Right lobe of liver (tissue), 6 donors: ENCODE data around the gene RGS3. TPM values are rescaled to one million over a fixed set of nuclear protein-coding genes. Genes with fewer than 3 reads are reported as not detected.

Experiments used
- ATAC-seq, 4 donors: fragments of 200-7000 bp; cut with Tn5 transposase; one replicate each; pipeline ENCODE4 v1.9.1; 2020; ENCODE audit warnings: mild to moderate bottlenecking in 4 of 4, moderate library complexity in 4 of 4
- DNase-seq, 3 donors: peaks; one replicate each; pipeline ENCODE4 v3.0.0-alpha.2; 2020
- H3K27ac ChIP-seq, 3 donors: fragments of 200-600 bp; one replicate each; pipeline ENCODE4 v1.8.0; 2022
- H3K27me3 ChIP-seq, 2 donors: fragments of 200-600 bp; one replicate each; pipeline ENCODE4 v1.8.0; 2022
- H3K36me3 ChIP-seq, 4 donors: fragments of 200-600 bp; sonication (generic) in 1 of 4; one replicate each; pipeline versions ENCODE4 v1.5.1 to v1.8.0; 2017 to 2022; ENCODE audit warnings: control low read depth in 1 of 4
- H3K4me1 ChIP-seq, 4 donors: fragments of 200-600 bp; sonication (generic) in 1 of 4; one replicate each; pipeline versions ENCODE4 v1.5.1 to v1.8.0; 2017 to 2022; ENCODE audit warnings: control low read depth in 1 of 4
- H3K4me3 ChIP-seq, 3 donors: fragments of 200-600 bp; one replicate each; pipeline ENCODE4 v1.8.0; 2022
- H3K9me3 ChIP-seq, 4 donors: fragments of 200-600 bp; sonication (generic) in 1 of 4; one replicate each; pipeline versions ENCODE4 v1.5.1 to v1.8.0; 2017 to 2022; ENCODE audit warnings: control low read depth in 1 of 4
- POLR2A ChIP-seq: fragments of 450-650 bp; IDR thresholded peaks from one replicate; pipeline ENCODE4 v1.6.1; 2017; ENCODE audit warnings: antibody characterized with exemption, mild to moderate bottlenecking
- WGBS: methylation state at CpG from one replicate; pipeline ENCODE4 v1.1.6; 2018; ENCODE audit warnings: low coverage, low lambda C conversion rate; ENCODE audit not compliant: insufficient coverage; ENCODE audit errors: missing lambda C conversion rate; 5-methylcytosine and 5-hydroxymethylcytosine counted together
- intact Hi-C, 2 donors: fragments of 100-400 bp; cut with DNase I; formaldehyde crosslinking; loops; one replicate each; pipeline versions ENCODE4 v1.11.2 to v1.14.1; 2022
- total RNA-seq, 6 experiments: library from RNA; depleted of rRNA in 2 of 6; stranded (reverse); fragments of >200 nt in 2 of 6; fragmentation: NEBNext Ultra II Directional in 3 of 6; extraction: Animal tissue kit (Norgen Biotek cat#: 25700) in 3 of 6; gene quantifications; one replicate each; pipeline versions ENCODE4 v1.1.0 to v1.2.4, GENCODE V29; 2016 to 2023
- TF ChIP-seq, protein P1 (sequence below), 4 donors: fragments of 200-600 bp in 3 of 4; fragments of 450-650 bp in 1 of 4; IDR thresholded peaks; one replicate each; pipeline versions ENCODE4 v1.5.1 to v1.8.0; 2016 to 2022; ENCODE audit warnings: antibody characterized with exemption in 4 of 4, mild to moderate bottlenecking in 2 of 4
- donor health status: DM: no; HTN: yes; CAD: no.
- donor health status: DM: no; HTN: no; CAD: no.
- donor health status: DM: no; HTN: no; CAD: no.
- donor health status: DM: no; HTN: yes; CAD: no.
- donor health status: DM: no; HTN: yes; CAD: no.

Gene RGS3
- total RNA-seq, 6 experiments from 2014 or later = 19.0 to 60.3 (median 31.0) TPM

DNA sequence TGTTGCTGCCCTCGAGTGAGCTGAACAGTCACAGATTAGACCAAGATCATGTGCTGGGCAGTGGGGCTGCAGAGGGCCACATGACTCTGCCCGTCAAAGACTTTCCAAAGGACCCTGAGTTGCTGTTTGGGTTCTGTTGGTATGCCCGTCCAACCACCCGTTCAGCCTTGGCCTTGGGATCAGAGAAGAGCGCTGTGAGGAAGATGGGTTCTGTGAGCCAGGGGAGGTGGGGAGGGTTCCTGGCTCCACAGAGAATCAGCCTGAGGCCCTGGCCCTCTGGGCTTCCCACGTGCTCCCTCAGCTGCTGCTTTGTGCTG is 72.6 kb downstream of the RGS3 start:
- DNase-seq (no peak), ATAC-seq (no peak)
- intact Hi-C loops = no loop called here
- no peak overlapping the region for H3K4me3 ChIP-seq
- no peaks in the 10 kb centered on the region for H3K27me3 ChIP-seq
- WGBS = no CpG with 5 or more reads among the region's 6 CpGs
- H3K9me3 ChIP-seq = no peaks in the 10 kb centered on the region
- no peak overlapping the region for H3K27ac ChIP-seq
- H3K36me3 ChIP-seq = peaks cover 0 to 36% (median 1%) of the 10 kb centered on the region in 4 donors
- TF ChIP-seq, protein P1, sequence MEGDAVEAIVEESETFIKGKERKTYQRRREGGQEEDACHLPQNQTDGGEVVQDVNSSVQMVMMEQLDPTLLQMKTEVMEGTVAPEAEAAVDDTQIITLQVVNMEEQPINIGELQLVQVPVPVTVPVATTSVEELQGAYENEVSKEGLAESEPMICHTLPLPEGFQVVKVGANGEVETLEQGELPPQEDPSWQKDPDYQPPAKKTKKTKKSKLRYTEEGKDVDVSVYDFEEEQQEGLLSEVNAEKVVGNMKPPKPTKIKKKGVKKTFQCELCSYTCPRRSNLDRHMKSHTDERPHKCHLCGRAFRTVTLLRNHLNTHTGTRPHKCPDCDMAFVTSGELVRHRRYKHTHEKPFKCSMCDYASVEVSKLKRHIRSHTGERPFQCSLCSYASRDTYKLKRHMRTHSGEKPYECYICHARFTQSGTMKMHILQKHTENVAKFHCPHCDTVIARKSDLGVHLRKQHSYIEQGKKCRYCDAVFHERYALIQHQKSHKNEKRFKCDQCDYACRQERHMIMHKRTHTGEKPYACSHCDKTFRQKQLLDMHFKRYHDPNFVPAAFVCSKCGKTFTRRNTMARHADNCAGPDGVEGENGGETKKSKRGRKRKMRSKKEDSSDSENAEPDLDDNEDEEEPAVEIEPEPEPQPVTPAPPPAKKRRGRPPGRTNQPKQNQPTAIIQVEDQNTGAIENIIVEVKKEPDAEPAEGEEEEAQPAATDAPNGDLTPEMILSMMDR (IDR thresholded peaks at IDR 0.05) = no peak
- no peak for TF ChIP-seq POLR2A
- H3K4me1 ChIP-seq = no peaks in the 10 kb centered on the region

DNA sequence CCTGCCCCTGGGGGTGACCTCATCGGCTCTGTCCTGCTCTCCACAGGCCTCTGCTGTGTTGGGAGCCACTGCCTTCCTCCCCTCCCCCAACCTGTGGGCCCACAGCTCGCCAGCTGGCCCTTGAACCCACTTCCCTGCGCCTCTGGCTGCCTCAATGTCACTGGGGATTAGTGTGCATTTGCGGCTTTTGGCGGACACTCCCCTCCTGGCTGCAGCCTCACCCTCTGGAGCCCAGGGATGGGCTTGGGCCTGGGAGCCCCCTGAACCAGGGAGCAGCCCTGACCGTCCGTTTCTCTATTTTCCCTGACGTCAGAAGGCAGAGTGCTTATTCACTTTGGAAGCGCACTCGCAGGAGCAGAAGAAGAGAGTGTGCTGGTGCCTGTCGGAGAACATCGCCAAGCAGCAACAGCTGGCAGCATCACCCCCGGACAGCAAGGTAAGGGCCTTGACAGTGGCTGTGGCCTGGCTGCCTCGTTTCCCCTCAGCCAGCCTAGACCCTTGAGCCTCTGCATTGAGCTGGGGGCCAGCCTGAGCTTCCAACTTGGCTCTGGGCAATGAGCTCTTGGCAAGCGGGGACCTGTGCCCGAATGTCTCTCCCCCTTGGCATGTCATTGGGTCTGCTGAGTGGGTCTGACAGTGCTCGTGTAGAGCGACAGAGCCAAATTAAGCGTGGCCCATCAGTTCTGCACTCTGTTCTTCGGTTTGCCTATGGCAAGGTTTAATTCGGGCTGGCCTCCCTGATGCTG is 73.1 kb downstream of the RGS3 start:
- WGBS = 95% methylated on average over 7 of the region's 21 CpGs
- H3K27me3 ChIP-seq = no peaks in the 10 kb centered on the region
- intact Hi-C loops = no loop called here
- peak in 3 of 4 donors; percentile 17 to 39 (median 28) for ATAC-seq
- H3K9me3 ChIP-seq = no peaks in the 10 kb centered on the region
- H3K36me3 ChIP-seq = peaks cover 0 to 41% (median 1%) of the 10 kb centered on the region in 4 donors
- no peak overlapping the region for H3K27ac ChIP-seq
- DNase-seq = no peak
- H3K4me1 ChIP-seq = no peaks in the 10 kb centered on the region
- H3K4me3 ChIP-seq = no peak overlapping the region
- TF ChIP-seq, protein P1 (IDR thresholded peaks at IDR 0.05) = no peak
- TF ChIP-seq POLR2A = no peak

DNA sequence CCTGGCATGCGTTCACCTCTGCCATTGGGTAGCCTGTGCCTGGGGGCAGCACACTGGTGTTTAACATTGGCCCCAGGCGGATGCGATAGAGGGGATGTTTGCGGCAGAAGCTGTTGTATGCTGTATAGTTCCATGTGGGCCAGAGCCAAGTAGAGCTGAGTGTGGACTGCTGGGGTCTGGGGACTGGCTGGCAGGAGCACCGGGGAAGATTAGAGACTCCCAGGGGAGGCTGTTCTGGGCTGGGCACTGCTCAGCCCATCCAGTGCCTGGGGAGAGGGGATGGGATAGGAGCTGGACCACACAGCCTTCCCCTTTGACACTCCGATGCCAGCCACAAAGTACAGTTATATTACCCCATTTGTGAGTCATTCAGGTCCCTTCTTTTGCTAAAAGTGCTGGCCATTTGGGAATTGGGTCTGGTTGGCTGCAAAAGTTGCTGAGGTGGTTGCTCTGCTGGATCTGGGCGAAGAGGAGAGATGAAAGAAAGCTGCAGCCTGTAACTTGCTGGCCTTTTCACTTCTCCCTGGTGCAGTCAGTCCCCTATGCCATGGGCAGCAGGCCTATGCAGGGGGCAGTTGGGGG is 73.8 kb downstream of the RGS3 start:
- no peaks in the 10 kb centered on the region for H3K27me3 ChIP-seq
- H3K4me1 ChIP-seq = no peaks in the 10 kb centered on the region
- no peak for DNase-seq
- intact Hi-C loops = no loop called here
- 57% methylated on average over 1 of the region's 7 CpGs for WGBS
- H3K9me3 ChIP-seq = no peaks in the 10 kb centered on the region
- no peak for TF ChIP-seq POLR2A
- TF ChIP-seq, protein P1 (IDR thresholded peaks at IDR 0.05) = no peak
- no peak overlapping the region for H3K27ac ChIP-seq
- H3K4me3 ChIP-seq = no peak overlapping the region
- H3K36me3 ChIP-seq = peaks cover 0 to 41% (median 1%) of the 10 kb centered on the region in 4 donors
- ATAC-seq = no peak

DNA sequence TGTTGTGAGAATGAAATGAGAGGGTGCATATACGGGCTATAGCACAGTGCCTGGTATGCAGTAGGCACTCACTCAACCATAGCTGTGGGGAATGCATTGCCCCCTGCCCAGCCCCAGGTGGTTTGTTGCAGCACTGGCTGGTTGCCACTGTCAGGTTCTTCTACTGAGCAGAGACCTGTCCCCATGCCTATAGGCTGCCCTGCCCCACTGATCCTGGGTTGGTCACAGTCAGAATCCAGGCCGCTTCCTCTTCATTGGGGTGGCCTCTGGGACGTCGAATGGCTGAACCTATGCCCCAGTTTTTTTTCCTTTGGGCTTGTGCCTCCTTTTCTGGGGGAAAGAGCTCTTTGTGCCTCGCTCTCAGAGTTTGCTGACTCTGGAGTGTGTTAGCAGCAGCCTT is 74.6 kb downstream of the RGS3 start:
- intact Hi-C loops = no loop called here
- H3K36me3 ChIP-seq = peaks cover 0 to 35% (median 1%) of the 10 kb centered on the region in 4 donors
- H3K27me3 ChIP-seq = no peaks in the 10 kb centered on the region
- TF ChIP-seq, protein P1 (IDR thresholded peaks at IDR 0.05) = no peak
- no peak for TF ChIP-seq POLR2A
- no peaks in the 10 kb centered on the region for H3K9me3 ChIP-seq
- 90% methylated on average over 3 of the region's 5 CpGs for WGBS
- no peak overlapping the region for H3K27ac ChIP-seq
- ATAC-seq (no peak), DNase-seq (no peak)
- no peak overlapping the region for H3K4me3 ChIP-seq
- peaks cover 0 to 5% (median 0%) of the 10 kb centered on the region in 4 donors for H3K4me1 ChIP-seq
